HG03175 (cell line): ENCODE data around the gene EIF3B.
"Not testable (repeated sequence)": the region's sequence is repeated elsewhere in the genome, so short reads cannot be mapped to it uniquely, and the experiment has no call there.

Experiments used
- ATAC-seq: cut with Tn5 transposase; IDR thresholded peaks from one replicate; pipeline ENCODE4 v1.9.1; 2021; ENCODE audit warnings: mild to moderate bottlenecking, moderate library complexity; ENCODE audit not compliant: unreplicated experiment

EIF3B gene

GRCh38 chr7:2399848-2400587 lies 45.4 kb downstream of the EIF3B start:
- no peak for ATAC-seq

- no peak for ATAC-seq
Observed at GRCh38 chr7:2402687-2403013, 48.0 kb downstream of the EIF3B start.

- peak; percentile 49 for ATAC-seq
Observed at GRCh38 chr7:2403014-2403717, 48.5 kb downstream of the EIF3B start, which contains the start of gene CHST12. Gene CHST12 (plus strand): TSS chr7:2403611. CDS start chr7:2432640, 29,029 bp downstream.

GRCh38 chr7:2403718-2404648 lies 49.4 kb downstream of the EIF3B start:
- peak; percentile 3 for ATAC-seq

GRCh38 chr7:2404714-2405119 lies 50.1 kb downstream of the EIF3B start:
- ATAC-seq, result no peak

GRCh38 chr7:2405201-2405600 lies 50.6 kb downstream of the EIF3B start:
- no peak for ATAC-seq

GRCh38 chr7:2405601-2406345 lies 51.1 kb downstream of the EIF3B start:
- ATAC-seq, result peak; percentile 46

- no peak for ATAC-seq
Observed at GRCh38 chr7:2409745-2410414, 55.3 kb downstream of the EIF3B start.

- ATAC-seq, result no peak
Observed at GRCh38 chr7:2411049-2411448, 56.4 kb downstream of the EIF3B start.

GRCh38 chr7:2411815-2412586 lies 57.4 kb downstream of the EIF3B start:
- ATAC-seq, result no peak

GRCh38 chr7:2412587-2413201 lies 58.1 kb downstream of the EIF3B start:
- no peak for ATAC-seq

GRCh38 chr7:2416063-2416462 lies 61.4 kb downstream of the EIF3B start:
- ATAC-seq, result no peak

- no peak for ATAC-seq
Observed at GRCh38 chr7:2416650-2417049, 62.0 kb downstream of the EIF3B start.

GRCh38 chr7:2417178-2417577 lies 62.6 kb downstream of the EIF3B start:
- ATAC-seq, result not testable (repeated sequence)

- no peak for ATAC-seq
Observed at GRCh38 chr7:2417981-2418481, 63.4 kb downstream of the EIF3B start.

GRCh38 chr7:2420216-2420933 lies 65.7 kb downstream of the EIF3B start:
- no peak for ATAC-seq

GRCh38 chr7:2421943-2422310 lies 67.3 kb downstream of the EIF3B start:
- ATAC-seq, result no peak

GRCh38 chr7:2425749-2426148 lies 71.1 kb downstream of the EIF3B start:
- no peak for ATAC-seq
